ENCODE measurements around the gene STXBP1.

The STXBP1 gene

DNA sequence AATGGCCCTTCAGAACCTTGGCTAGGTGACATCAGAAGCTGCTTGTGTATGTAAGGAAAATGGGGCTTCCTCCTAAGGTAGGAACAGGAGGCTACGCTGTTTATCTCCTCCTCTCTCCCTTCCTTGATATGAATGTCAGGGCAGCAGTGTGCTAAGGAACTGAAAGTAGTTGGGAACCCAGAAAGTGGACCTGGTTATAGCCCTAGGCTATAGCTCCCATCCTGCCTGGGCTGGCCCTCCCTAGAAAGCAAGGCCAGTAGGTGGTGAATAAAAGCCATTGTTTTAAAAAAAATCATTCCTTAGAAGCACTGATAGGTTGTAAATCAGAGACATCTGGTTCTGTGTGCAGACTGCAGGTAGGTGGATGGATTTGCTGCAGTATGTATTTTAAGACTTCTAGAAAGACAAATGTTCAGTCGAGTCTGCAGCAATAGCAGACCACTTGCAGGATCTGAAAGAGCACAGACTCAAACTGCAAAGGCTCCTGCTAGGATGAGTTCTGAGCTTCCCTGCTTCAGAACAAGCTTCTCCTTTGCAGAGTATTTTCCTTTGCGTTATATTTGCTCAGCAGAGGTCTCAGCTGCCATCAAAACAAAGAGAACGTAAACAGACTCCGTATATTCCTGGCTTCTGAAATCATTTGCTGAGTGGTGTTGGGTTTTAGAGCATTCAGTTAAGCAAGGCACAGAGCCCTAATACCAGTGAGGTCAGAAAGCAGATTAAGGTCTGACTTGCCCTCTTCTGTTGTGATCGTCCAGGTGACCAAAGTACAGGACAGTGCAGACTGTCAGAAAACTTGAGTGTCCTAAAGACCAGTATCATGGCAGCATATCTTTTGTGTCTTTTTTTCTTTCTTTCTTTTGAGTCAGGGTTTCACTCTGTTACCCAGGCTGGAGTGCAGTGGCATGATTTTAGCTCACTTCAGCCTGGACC lies 74.7 kb downstream of the STXBP1 start:
- no peak overlapping the region for H3K4me3 ChIP-seq (ENCODE audit: low read length)
- no peak overlapping the region for H3K9ac ChIP-seq (ENCODE audit: low read length)
- H3K4me1 ChIP-seq (ENCODE audit: control insufficient read depth, insufficient read depth, low read length): no peaks in the 10 kb centered on the region
- H3K27me3 ChIP-seq (replicated peaks; ENCODE audit: control insufficient read depth, insufficient read depth, low read length): no peaks in the 10 kb centered on the region
- H3K9me3 ChIP-seq (ENCODE audit: control insufficient read depth, low read length): no peaks in the 10 kb centered on the region
- H3K36me3 ChIP-seq (ENCODE audit: control insufficient read depth, insufficient read depth, low read length, severe bottlenecking): peaks cover 84% of the 10 kb centered on the region
- DNase-seq (ENCODE audit: low read depth): no peak

DNA sequence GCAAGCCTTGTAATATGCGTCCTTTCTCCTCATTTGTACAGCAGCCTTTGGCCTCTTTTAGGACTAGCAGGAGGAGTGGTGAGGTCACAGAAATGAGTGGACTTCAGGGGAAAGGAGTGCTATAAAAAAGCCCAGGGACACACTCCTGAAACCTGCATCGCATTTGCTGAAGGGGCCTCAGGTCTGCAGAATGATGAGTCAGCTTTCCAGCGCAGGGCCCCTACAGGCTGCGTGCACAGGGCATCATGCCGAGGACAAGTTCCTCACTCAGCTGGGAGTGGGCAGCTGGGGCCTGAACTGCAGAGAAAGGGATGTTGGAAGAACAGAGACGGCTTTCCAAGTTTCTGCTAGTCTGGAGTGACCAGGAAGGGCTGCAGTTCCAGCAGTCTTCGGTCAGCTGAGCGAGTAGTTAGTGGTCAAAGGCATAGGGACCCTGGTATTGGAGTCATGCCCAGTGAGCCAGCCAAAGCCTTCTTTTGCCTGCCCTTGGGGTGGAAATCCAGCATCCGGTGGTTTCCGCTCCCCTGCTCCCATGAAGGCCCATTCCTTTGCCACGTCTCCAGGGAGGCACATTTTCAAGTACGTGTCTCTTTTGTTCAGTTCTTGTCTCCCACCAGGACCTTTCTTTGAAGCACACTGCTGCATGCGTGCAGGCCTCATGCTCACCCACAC lies 77.4 kb downstream of the STXBP1 start:
- no peak overlapping the region for H3K9ac ChIP-seq (ENCODE audit: low read length)
- peaks cover 67% of the 10 kb centered on the region for H3K36me3 ChIP-seq (ENCODE audit: control insufficient read depth, insufficient read depth, low read length, severe bottlenecking)
- H3K27me3 ChIP-seq (replicated peaks; ENCODE audit: control insufficient read depth, insufficient read depth, low read length): no peaks in the 10 kb centered on the region
- H3K9me3 ChIP-seq (ENCODE audit: control insufficient read depth, low read length): no peaks in the 10 kb centered on the region
- H3K4me1 ChIP-seq (ENCODE audit: control insufficient read depth, insufficient read depth, low read length): no peaks in the 10 kb centered on the region
- H3K4me3 ChIP-seq (ENCODE audit: low read length): no peak overlapping the region
- no peak for DNase-seq (ENCODE audit: low read depth)

DNA sequence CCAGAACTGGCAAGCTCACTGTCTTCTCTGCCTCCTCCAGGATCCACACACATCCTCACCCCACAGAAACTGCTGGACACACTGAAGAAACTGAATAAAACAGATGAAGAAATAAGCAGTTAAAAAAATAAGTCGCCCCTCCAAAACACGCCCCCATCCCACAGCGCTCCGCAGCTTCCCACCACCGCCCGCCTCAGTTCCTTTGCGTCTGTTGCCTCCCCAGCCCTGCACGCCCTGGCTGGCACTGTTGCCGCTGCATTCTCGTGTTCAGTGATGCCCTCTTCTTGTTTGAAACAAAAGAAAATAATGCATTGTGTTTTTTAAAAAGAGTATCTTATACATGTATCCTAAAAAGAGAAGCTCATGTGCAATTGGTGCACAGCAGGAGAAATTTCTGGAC lies 78.7 kb downstream of the STXBP1 start:
- peaks cover 9% of the 10 kb centered on the region for H3K4me1 ChIP-seq (ENCODE audit: control insufficient read depth, insufficient read depth, low read length)
- H3K36me3 ChIP-seq (ENCODE audit: control insufficient read depth, insufficient read depth, low read length, severe bottlenecking): peaks cover 67% of the 10 kb centered on the region
- H3K4me3 ChIP-seq (ENCODE audit: low read length): no peak overlapping the region
- H3K9ac ChIP-seq (ENCODE audit: low read length): no peak overlapping the region
- DNase-seq (ENCODE audit: low read depth): no peak
- H3K27me3 ChIP-seq (replicated peaks; ENCODE audit: control insufficient read depth, insufficient read depth, low read length): no peaks in the 10 kb centered on the region
- no peaks in the 10 kb centered on the region for H3K9me3 ChIP-seq (ENCODE audit: control insufficient read depth, low read length)

DNA sequence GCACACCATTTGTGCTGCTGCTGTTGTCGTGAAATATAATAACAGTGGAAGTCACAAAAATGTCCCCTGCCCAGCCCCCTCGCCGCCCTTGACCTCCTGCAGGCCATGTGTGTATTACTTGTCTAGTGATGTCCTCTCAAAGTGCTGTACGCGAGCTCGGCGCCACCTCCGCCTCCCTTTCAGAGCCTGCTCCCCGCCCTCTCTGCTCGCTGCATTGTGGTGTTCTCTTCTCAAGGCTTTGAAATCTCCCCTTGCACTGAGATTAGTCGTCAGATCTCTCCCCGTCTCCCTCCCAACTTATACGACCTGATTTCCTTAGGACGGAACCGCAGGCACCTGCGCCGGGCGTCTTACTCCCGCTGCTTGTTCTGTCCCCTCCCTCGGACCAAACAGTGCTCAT lies 80.0 kb downstream of the STXBP1 start:
- H3K9ac ChIP-seq (ENCODE audit: low read length): no peak overlapping the region
- H3K27me3 ChIP-seq (replicated peaks; ENCODE audit: control insufficient read depth, insufficient read depth, low read length): no peaks in the 10 kb centered on the region
- peaks cover 9% of the 10 kb centered on the region for H3K4me1 ChIP-seq (ENCODE audit: control insufficient read depth, insufficient read depth, low read length)
- DNase-seq (ENCODE audit: low read depth): no peak
- no peak overlapping the region for H3K4me3 ChIP-seq (ENCODE audit: low read length)
- peaks cover 56% of the 10 kb centered on the region for H3K36me3 ChIP-seq (ENCODE audit: control insufficient read depth, insufficient read depth, low read length, severe bottlenecking)
- H3K9me3 ChIP-seq (ENCODE audit: control insufficient read depth, low read length): no peaks in the 10 kb centered on the region

DNA sequence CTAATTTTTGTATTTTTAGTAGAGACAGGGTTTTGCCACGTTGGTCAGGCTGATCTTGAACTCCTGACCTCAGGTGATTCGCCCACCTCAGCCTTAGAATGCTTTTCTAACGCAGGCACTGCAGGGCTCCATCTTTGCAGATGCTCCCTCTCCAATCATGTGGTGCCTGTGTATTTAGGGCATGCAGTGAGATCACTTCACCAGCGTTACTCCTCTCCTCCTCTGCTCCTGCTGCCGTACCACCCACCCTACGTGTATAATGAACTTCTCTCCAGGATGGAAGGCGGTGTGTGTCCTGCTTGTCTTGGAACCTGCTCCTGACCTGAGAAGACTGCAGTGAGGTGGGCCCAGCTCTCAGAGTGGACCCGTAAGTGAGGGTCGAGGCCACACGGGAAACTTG lies 81.1 kb downstream of the STXBP1 start:
- H3K36me3 ChIP-seq (ENCODE audit: control insufficient read depth, insufficient read depth, low read length, severe bottlenecking): peaks cover 45% of the 10 kb centered on the region
- no peak overlapping the region for H3K4me3 ChIP-seq (ENCODE audit: low read length)
- peaks cover 9% of the 10 kb centered on the region for H3K4me1 ChIP-seq (ENCODE audit: control insufficient read depth, insufficient read depth, low read length)
- no peaks in the 10 kb centered on the region for H3K27me3 ChIP-seq (replicated peaks; ENCODE audit: control insufficient read depth, insufficient read depth, low read length)
- no peak overlapping the region for H3K9ac ChIP-seq (ENCODE audit: low read length)
- no peaks in the 10 kb centered on the region for H3K9me3 ChIP-seq (ENCODE audit: control insufficient read depth, low read length)
- no peak for DNase-seq (ENCODE audit: low read depth)

DNA sequence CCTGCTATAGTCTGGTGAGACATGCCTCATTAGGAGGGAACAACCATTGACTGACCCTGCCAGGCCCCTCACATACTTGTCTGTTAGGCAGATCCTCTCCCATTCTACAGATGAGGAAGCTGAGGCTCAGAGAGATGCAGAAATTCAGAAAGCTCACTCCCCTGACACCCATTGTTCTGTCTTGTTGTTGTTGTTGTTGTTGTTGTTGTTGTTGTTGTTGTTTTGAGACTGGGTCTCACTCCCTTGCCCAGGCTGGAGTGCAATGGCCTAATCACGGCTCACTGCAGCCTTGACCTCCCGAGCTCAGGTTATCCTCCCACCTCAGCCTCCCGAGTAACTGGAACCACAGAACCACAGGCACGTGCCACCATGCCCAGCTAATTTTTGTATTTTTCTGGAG lies 81.6 kb downstream of the STXBP1 start:
- Histone ChIP-seq H3K9me3 (ENCODE audit: control insufficient read depth, low read length) (no peaks in the 10 kb centered on the region), H3K4me1 (ENCODE audit: control insufficient read depth, insufficient read depth, low read length) (peaks cover 10% of the 10 kb centered on the region), H3K4me3 (ENCODE audit: low read length) (no peak overlapping the region), H3K9ac (ENCODE audit: low read length) (no peak overlapping the region), H3K36me3 (ENCODE audit: control insufficient read depth, insufficient read depth, low read length, severe bottlenecking) (peaks cover 40% of the 10 kb centered on the region), H3K27me3 (replicated peaks; ENCODE audit: control insufficient read depth, insufficient read depth, low read length) (no peaks in the 10 kb centered on the region)
- no peak for DNase-seq (ENCODE audit: low read depth)

DNA sequence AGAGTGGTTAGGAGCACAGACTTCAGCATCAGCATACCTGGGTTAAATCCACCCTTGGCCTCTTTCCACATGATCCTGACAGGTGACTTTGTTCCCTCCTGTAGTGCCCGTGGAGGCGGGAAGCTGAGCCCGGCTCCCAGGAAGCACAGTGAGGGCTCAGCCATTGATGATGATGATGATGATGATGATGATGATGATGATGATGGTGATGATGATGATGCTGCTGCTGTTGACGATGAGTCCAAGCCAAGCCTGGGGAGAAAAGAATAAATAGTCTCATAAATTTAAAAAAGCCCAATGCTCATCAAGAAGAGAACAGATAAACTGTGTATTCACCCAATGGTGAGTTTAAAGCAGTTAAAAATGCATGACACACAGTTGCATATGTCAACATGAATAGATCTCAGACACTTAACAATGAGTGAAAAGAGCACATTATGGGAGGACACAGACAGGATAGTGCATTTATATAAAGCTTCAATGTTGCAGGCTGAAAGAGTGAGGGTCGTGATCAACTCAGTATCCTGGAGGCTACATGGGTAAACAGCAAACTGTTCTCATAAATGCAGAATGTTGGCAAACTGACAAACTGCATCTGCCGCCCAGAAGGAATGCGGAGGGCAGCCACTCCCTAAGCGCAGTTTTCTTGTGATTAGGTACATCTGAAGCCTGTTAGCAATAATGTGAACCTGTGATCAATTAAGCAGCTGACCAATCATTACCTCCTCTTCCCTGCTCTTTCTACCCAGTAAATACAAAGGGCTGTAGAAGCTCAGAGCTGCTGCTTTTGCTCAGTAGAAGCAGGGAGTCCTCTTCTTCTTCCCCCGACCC lies 83.0 kb downstream of the STXBP1 start:
- no peaks in the 10 kb centered on the region for H3K9me3 ChIP-seq (ENCODE audit: control insufficient read depth, low read length)
- H3K27me3 ChIP-seq (replicated peaks; ENCODE audit: control insufficient read depth, insufficient read depth, low read length): no peaks in the 10 kb centered on the region
- no peak overlapping the region for H3K4me3 ChIP-seq (ENCODE audit: low read length)
- DNase-seq (ENCODE audit: low read depth): peak; percentile 69
- H3K9ac ChIP-seq (ENCODE audit: low read length): no peak overlapping the region
- H3K4me1 ChIP-seq (ENCODE audit: control insufficient read depth, insufficient read depth, low read length): peaks cover 18% of the 10 kb centered on the region
- H3K36me3 ChIP-seq (ENCODE audit: control insufficient read depth, insufficient read depth, low read length, severe bottlenecking): peaks cover 27% of the 10 kb centered on the region

DNA sequence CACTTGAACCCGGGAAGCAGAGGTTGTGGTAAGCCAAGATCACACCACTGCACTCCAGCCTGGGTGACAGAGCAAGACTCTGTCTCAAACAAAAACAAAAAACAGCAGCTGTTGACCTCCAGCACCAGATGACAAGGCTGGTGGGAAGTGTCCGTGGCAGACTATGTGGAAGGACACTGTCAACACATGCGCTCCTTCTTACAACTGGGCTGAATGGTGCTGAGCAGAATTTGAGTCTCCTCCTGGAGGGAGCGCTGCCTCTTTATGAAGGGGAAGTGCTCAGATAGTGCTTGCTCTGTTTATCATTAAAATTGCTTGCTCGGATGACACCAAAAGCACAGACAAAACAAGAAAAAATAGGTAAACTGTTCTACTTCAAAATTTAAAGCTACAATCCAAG lies 85.5 kb downstream of the STXBP1 start:
- H3K9ac ChIP-seq (ENCODE audit: low read length): no peak overlapping the region
- no peak for DNase-seq (ENCODE audit: low read depth)
- no peak overlapping the region for H3K4me3 ChIP-seq (ENCODE audit: low read length)
- H3K4me1 ChIP-seq (ENCODE audit: control insufficient read depth, insufficient read depth, low read length): peaks cover 18% of the 10 kb centered on the region
- H3K9me3 ChIP-seq (ENCODE audit: control insufficient read depth, low read length): no peaks in the 10 kb centered on the region
- peaks cover 5% of the 10 kb centered on the region for H3K36me3 ChIP-seq (ENCODE audit: control insufficient read depth, insufficient read depth, low read length, severe bottlenecking)
- H3K27me3 ChIP-seq (replicated peaks; ENCODE audit: control insufficient read depth, insufficient read depth, low read length): no peaks in the 10 kb centered on the region

DNA sequence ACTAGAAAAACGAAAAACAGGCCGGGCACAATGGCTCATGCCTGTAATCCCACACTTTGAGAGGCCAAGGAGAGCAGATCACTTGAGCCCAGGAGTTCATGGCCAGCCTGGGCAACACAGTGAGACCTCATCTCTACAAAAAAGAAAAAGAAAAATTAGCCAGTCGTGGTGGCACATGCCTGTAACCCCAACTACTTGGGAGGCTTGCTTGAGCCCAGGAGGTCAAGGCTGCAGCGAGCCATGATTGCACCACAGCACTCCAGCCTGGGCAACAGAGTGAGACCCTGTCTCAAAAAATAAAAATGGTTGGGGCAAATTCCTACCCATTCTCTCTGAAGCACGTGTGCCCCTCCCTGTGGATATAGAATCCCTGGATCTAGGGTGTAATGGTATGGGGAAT lies 86.3 kb downstream of the STXBP1 start:
- Histone ChIP-seq H3K4me1 (ENCODE audit: control insufficient read depth, insufficient read depth, low read length) (peaks cover 18% of the 10 kb centered on the region), H3K4me3 (ENCODE audit: low read length) (no peak overlapping the region), H3K9me3 (ENCODE audit: control insufficient read depth, low read length) (no peaks in the 10 kb centered on the region), H3K27me3 (replicated peaks; ENCODE audit: control insufficient read depth, insufficient read depth, low read length) (no peaks in the 10 kb centered on the region), H3K9ac (ENCODE audit: low read length) (no peak overlapping the region), H3K36me3 (ENCODE audit: control insufficient read depth, insufficient read depth, low read length, severe bottlenecking) (peaks cover under 1% of the 10 kb centered on the region)
- DNase-seq (ENCODE audit: low read depth): no peak

DNA sequence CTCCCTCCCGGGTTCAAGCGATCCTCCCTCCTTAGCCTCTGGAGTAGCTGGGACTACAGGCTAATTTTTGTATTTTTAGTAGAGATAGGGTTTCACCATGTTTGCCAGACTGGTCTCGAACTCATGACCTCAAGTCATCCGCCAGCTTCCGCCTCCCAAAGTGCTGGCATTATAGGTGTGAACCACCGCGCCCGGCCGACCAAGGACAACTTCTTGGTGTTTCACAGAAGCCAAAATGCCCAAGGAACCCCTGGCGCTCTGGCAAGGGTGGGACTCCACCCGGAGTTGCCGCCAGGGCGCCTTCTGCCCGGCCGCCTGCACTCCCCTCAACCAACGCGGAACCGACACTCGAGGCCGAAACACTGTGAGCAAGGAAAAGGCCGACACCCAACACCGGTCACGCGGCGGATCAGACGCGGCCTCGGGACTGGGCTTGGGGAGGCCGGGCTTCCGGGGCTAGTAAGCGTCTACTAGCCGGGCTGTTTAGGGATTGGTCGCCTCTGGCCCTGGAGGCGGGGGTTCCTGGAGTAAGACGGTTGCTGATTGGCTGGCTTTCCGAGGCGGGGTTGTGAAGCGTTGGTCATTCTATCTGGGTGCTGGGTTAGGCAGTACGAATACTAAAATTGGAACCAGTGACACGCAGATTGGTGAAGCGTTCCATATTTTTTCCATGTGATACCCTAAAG lies 87.1 kb downstream of the STXBP1 start:
- peak; percentile 93 for DNase-seq (ENCODE audit: low read depth)
- Histone ChIP-seq H3K36me3 (ENCODE audit: control insufficient read depth, insufficient read depth, low read length, severe bottlenecking) (no peaks in the 10 kb centered on the region), H3K9ac (ENCODE audit: low read length) (peak overlapping the region; percentile 84), H3K27me3 (replicated peaks; ENCODE audit: control insufficient read depth, insufficient read depth, low read length) (no peaks in the 10 kb centered on the region), H3K4me3 (ENCODE audit: low read length) (peak overlapping the region; percentile 74), H3K9me3 (ENCODE audit: control insufficient read depth, low read length) (no peaks in the 10 kb centered on the region), H3K4me1 (ENCODE audit: control insufficient read depth, insufficient read depth, low read length) (peaks cover 18% of the 10 kb centered on the region)

Measured in adipocyte (in vitro differentiated cells).